GM19023 (cell line): Measurements from ENCODE around the gene BRCA1.

Experiments
- ATAC-seq: cut with Tn5 transposase; IDR thresholded peaks from one replicate; pipeline ENCODE4 v1.9.1; 2021; ENCODE audit warnings: mild to moderate bottlenecking, moderate library complexity; ENCODE audit not compliant: unreplicated experiment

The BRCA1 gene

GRCh38 chr17:43025766-43026537 lies 99.2 kb downstream of the BRCA1 start:
- no peak for ATAC-seq

- no peak for ATAC-seq
Observed at GRCh38 chr17:43025290-43025657, 99.9 kb downstream of the BRCA1 start.

DNA sequence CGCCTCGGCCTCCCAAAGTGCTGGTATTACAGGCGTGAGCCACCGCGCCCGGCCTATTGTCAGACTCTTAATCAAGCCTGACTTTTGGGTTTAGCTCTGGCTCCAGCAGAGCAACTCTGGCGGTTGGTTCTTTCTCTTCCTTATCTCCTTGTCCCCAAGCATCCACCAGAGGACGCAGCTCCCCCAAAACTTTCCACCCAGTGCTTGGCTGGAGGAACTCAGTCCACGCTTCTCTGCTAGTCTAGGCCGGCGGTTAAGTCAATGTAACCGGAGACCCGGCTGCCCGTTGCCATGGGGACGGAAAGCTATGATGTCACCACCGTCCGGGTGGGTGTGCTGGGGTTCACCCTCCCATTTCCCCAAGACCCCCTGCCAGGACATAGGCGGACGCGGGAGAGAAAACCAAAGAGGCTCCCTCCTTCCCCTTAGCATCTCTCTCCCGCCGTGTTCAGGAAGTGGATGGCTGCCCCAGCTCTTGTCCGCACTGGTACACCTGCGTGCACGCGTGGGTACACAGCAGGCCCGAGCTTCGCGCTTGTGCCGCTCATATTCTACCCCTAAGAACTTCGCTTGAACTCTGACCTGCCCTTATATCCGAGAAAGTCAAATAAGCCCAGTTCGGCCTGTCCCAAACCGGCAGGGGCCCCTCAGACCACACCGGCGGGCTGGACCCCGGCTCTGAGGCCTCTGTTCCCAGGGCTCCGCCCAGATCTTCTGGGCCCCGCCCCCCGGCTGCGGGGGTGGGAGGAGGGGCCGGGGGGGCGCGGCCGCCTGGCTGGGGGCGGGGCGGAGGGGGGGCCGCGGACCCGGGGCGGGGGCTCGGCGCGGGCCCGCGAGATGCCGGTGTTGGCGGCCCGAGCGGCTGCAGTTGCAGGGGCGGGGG lies 100.5 kb downstream of the BRCA1 start, which contains the start of gene RND2:
Gene RND2 (plus strand): TSS at position 825 of the 883 bp plus-strand sequence. CDS start 117 bp downstream, outside the sequence.
- ATAC-seq: no peak

- ATAC-seq: no peak
Observed at GRCh38 chr17:43021741-43022512, 103.2 kb downstream of the BRCA1 start, which contains the start of gene VAT1. Gene VAT1 (minus strand): TSS chr17:43022385. CDS start chr17:43022322, 63 bp downstream.

DNA sequence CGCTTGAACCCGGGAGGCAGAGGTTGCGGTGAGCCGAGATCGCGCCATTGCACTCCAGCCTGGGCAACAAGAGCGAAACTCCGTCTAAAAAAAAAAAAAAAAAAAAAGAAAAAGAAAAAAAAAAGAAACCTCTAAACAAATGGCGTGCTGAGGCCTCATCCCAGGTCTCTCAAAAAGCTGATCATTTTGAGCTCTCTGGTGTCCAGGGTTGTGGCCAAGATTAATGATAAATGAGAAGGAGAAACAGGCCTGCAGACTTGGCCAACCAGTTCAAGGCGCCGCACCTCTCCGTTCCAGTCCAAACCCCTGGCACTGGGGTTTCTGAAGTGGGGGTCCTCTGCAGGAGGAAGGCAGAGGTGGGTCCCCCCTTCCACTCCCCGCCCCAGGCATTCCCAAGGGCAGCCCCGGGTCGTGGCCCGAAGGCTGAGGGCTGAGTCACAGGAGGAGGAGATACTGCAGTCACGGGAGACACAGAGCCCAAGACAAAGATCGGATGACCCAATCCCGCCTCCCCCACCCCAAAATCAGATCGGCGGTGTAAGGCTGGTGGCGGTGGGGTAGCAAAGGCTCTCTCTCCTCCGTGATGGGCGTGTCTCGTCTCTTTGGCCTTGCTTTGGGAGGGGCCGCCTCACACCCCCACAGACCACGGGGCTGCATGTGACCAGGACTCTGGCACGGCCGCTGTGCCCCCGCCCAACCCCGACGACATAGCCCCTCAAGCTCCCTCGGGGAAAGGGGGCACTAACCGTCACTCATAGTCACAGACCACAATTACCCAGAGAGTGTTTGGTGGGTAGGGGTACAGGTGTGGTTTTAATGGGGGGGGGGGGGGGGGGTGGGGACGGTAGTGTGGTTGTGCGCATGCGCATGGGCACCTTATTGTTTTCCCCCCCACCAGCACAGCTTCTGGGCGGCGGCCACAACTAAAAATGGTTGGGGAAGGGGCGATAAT lies 104.1 kb downstream of the BRCA1 start:
- ATAC-seq: no peak

- no peak for ATAC-seq
Observed at GRCh38 chr17:43020030-43020621, 105.0 kb downstream of the BRCA1 start.

GRCh38 chr17:43019418-43019817 lies 105.7 kb downstream of the BRCA1 start:
- no peak for ATAC-seq

- ATAC-seq: no peak
Observed at GRCh38 chr17:43018932-43019331, 106.2 kb downstream of the BRCA1 start.

GRCh38 chr17:43018008-43018853 lies 106.9 kb downstream of the BRCA1 start:
- no peak for ATAC-seq

- ATAC-seq: no peak
Observed at GRCh38 chr17:43016216-43016615, 108.9 kb downstream of the BRCA1 start.

DNA sequence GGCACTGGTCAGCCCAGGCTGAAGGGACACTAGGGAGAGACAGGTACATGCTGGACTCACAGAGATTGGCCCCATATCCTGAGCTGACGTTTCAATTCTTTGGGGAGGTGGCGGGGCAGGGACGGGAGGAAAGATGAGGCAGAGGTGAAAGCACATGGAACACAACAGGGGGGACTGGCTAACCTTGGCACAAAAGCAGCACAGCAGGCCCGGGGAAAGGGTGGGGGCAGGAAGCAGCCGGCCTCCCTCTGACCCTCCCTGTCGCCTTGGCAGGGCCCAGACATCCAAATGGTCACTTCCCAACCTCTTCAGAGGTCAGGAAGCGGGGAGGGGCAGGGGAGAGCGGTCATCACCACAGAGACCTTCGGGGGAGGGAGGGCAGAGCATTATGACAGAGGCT lies 109.6 kb downstream of the BRCA1 start:
- no peak for ATAC-seq

GRCh38 chr17:43014649-43015542 lies 110.3 kb downstream of the BRCA1 start:
- no peak for ATAC-seq

DNA sequence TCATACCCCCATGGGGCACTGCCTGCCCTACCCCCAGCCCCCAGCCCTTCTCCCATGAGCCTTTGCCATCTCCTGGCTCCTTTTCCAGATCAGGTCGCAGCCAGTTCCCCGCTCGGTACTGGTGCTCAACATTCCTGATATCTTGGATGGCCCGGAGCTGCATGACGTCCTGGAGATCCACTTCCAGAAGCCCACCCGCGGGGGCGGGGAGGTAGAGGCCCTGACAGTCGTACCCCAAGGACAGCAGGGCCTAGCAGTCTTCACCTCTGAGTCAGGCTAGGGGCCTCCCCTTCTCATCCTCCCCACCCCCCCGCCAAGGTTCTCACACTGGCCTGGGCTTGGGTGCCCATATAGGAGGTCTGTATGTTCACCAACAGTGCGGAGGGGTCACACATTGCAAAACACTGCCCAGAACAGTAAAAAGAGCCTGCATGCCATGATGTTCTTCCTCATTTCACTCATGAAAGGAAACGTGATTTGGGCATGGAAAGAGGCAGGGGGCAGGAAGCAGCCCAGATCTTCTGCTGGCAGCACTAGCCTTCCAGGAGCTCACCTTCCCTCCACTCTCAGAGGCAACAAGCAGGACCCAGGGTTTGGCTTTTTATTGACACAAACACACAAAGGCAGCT lies 111.0 kb downstream of the BRCA1 start:
- no peak for ATAC-seq

DNA sequence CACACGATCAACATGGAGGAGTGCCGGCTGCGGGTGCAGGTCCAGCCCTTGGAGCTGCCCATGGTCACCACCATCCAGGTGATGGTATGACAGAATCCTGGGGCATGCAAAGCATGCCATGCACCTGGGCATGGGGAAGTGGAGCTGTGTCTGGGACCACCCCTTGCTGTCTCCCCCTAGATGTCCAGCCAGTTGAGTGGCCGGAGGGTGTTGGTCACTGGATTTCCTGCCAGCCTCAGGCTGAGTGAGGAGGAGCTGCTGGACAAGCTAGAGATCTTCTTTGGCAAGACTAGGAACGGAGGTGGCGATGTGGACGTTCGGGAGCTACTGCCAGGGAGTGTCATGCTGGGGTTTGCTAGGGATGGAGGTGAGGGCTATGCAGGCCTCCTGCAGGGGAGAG lies 111.9 kb downstream of the BRCA1 start:
- ATAC-seq: no peak

- ATAC-seq: no peak
Observed at GRCh38 chr17:43011728-43012472, 113.3 kb downstream of the BRCA1 start.

GRCh38 chr17:43010667-43011308 lies 114.4 kb downstream of the BRCA1 start:
- no peak for ATAC-seq
